Esophagus muscularis mucosa (tissue), 4 donors: ENCODE results near the gene ZNF576. TPM values are rescaled to one million over a fixed set of nuclear protein-coding genes. Genes with fewer than 3 reads are reported as not detected.

Experiments
- DNase-seq: peaks from one replicate; pipeline ENCODE4 v3.0.0-alpha.2; 2017; ENCODE audit errors: extremely low spot score
- H3K27ac ChIP-seq, 4 donors: fragments of 200-600 bp; sonication (generic); replicated peaks in 1 of 4; 1 replicate in 3 of 4; 2 replicates in 1 of 4; pipeline ENCODE4 v1.5.1; 2016 to 2019; ENCODE audit warnings: mild to moderate bottlenecking in 1 of 4
- H3K27me3 ChIP-seq, 4 donors: fragments of 200-600 bp; sonication (generic); one replicate each; pipeline versions ENCODE4 v1.5.1 to v1.6.0; 2016 to 2019
- H3K36me3 ChIP-seq, 4 donors: fragments of 200-600 bp; sonication (generic); one replicate each; pipeline ENCODE4 v1.5.1; 2016 to 2019
- H3K4me1 ChIP-seq, 4 donors: fragments of 200-600 bp; sonication (generic); one replicate each; pipeline ENCODE4 v1.5.1; 2016 to 2019
- H3K4me3 ChIP-seq, 4 donors: fragments of 200-600 bp; sonication (generic); 1 replicate in 2 of 4; 2 replicates in 2 of 4; pipeline ENCODE4 v1.5.1; 2016 to 2019; ENCODE audit warnings: mild to moderate bottlenecking in 4 of 4, moderate library complexity in 1 of 4
- H3K9me3 ChIP-seq, 4 donors: fragments of 200-600 bp; sonication (generic); 1 replicate in 3 of 4; 2 replicates in 1 of 4; pipeline ENCODE4 v1.5.1; 2016 to 2019
- CTCF ChIP-seq, 3 experiments: fragments of 200-600 bp in 2 of 3; fragments of 450-650 bp in 1 of 3; sonication (generic) in 2 of 3; IDR thresholded peaks; one replicate each; pipeline ENCODE4 v1.5.1; 2017 to 2019; ENCODE audit warnings: antibody characterized with exemption in 3 of 3, mild to moderate bottlenecking in 2 of 3, moderate library complexity in 1 of 3
- EP300 ChIP-seq: sonication (generic); formaldehyde crosslinking; IDR thresholded peaks from one replicate; pipeline ENCODE4 v1.6.1; 2017; ENCODE audit warnings: antibody characterized with exemption
- POLR2A ChIP-seq: fragments of 450-650 bp; IDR thresholded peaks from one replicate; pipeline ENCODE4 v1.6.1; 2017; ENCODE audit warnings: antibody characterized with exemption, moderate library complexity, mild to moderate bottlenecking, low read depth
- POLR2AphosphoS5 ChIP-seq, 2 donors: sonication (generic); formaldehyde crosslinking; IDR thresholded peaks; one replicate each; pipeline ENCODE4 v1.6.1; 2017; ENCODE audit warnings: antibody characterized with exemption in 2 of 2
- WGBS: methylation state at CpG from one replicate; pipeline ENCODE4 v1.1.5; 2018; 5-methylcytosine and 5-hydroxymethylcytosine counted together
- intact Hi-C: fragments of 100-400 bp; cut with DNase I; formaldehyde crosslinking; loops from one replicate; pipeline ENCODE4 v1.15.1; 2023
- total RNA-seq, 4 donors: library from RNA; depleted of rRNA; stranded (reverse); fragments of >200 nt; gene quantifications; one replicate each; pipeline versions ENCODE4 v1.1.0 to v1.2.1, GENCODE V29; 2016

Gene ZNF576
- total RNA-seq, 4 donors from 2014 or later: 10.0 to 18.6 (median 16.6) TPM

GRCh38 chr19:43552616-43553015, 43.8 kb upstream of the ZNF576 start:
- intact Hi-C loops: no loop called here
- Histone ChIP-seq H3K36me3 (peaks cover 36 to 80% (median 71%) of the 10 kb centered on the region in 4 donors), H3K27me3 (no peaks in the 10 kb centered on the region), H3K27ac (no peak overlapping the region), H3K4me1 (no peaks in the 10 kb centered on the region), H3K4me3 (no peak overlapping the region), H3K9me3 (no peaks in the 10 kb centered on the region)
- no peak for DNase-seq
- 56% methylated on average over 3 of the region's 3 CpGs for WGBS
- no peak for TF ChIP-seq CTCF (IDR thresholded peaks at IDR 0.05)
- TF ChIP-seq POLR2AphosphoS5 (IDR thresholded peaks at IDR 0.05): no peak
- no peak for TF ChIP-seq EP300
- TF ChIP-seq POLR2A: no peak

GRCh38 chr19:43553656-43554055, 42.7 kb upstream of the ZNF576 start:
- intact Hi-C loops: no loop called here
- H3K4me3 ChIP-seq: no peak overlapping the region
- no peaks in the 10 kb centered on the region for H3K4me1 ChIP-seq
- no peak overlapping the region for H3K27ac ChIP-seq
- DNase-seq: no peak
- H3K9me3 ChIP-seq: no peaks in the 10 kb centered on the region
- no peaks in the 10 kb centered on the region for H3K27me3 ChIP-seq
- H3K36me3 ChIP-seq: peaks cover 36 to 85% (median 76%) of the 10 kb centered on the region in 4 donors
- 62% methylated on average over 4 of the region's 4 CpGs for WGBS
- no peak for TF ChIP-seq POLR2AphosphoS5 (IDR thresholded peaks at IDR 0.05)
- no peak for TF ChIP-seq CTCF (IDR thresholded peaks at IDR 0.05)
- TF ChIP-seq EP300: no peak

GRCh38 chr19:43554317-43554895, 42.0 kb upstream of the ZNF576 start:
- no peak for DNase-seq
- Histone ChIP-seq H3K9me3 (no peaks in the 10 kb centered on the region), H3K36me3 (peaks cover 36 to 87% (median 73%) of the 10 kb centered on the region in 4 donors), H3K27me3 (no peaks in the 10 kb centered on the region), H3K4me3 (no peak overlapping the region), H3K4me1 (no peaks in the 10 kb centered on the region), H3K27ac (no peak overlapping the region)
- no peak for TF ChIP-seq EP300
- no peak for TF ChIP-seq POLR2A
- no peak for TF ChIP-seq CTCF (IDR thresholded peaks at IDR 0.05)
- TF ChIP-seq POLR2AphosphoS5 (IDR thresholded peaks at IDR 0.05): no peak
- intact Hi-C loops: no loop called here
- 86% methylated on average over 15 of the region's 15 CpGs for WGBS

- Histone ChIP-seq H3K27ac (no peak overlapping the region), H3K4me3 (no peak overlapping the region), H3K9me3 (no peaks in the 10 kb centered on the region), H3K36me3 (peaks cover 36 to 88% (median 71%) of the 10 kb centered on the region in 4 donors), H3K4me1 (no peaks in the 10 kb centered on the region), H3K27me3 (no peaks in the 10 kb centered on the region)
- no peak for DNase-seq
- intact Hi-C loops: no loop called here
- WGBS: 40% methylated on average over 8 of the region's 8 CpGs
- no peak for TF ChIP-seq POLR2A
- TF ChIP-seq EP300: no peak
- peak; percentile 41 to 53 (median 46) for TF ChIP-seq CTCF (IDR thresholded peaks at IDR 0.05)
- TF ChIP-seq POLR2AphosphoS5 (IDR thresholded peaks at IDR 0.05): no peak
Observed at GRCh38 chr19:43555185-43555770, 41.1 kb upstream of the ZNF576 start.

GRCh38 chr19:43560687-43561086, 35.7 kb upstream of the ZNF576 start:
- Histone ChIP-seq H3K9me3 (no peaks in the 10 kb centered on the region), H3K27ac (no peak overlapping the region), H3K27me3 (no peaks in the 10 kb centered on the region), H3K4me3 (no peak overlapping the region), H3K36me3 (peaks cover 5 to 53% (median 42%) of the 10 kb centered on the region in 4 donors), H3K4me1 (peaks cover 17 to 30% (median 19%) of the 10 kb centered on the region in 4 donors)
- no peak for TF ChIP-seq POLR2A
- TF ChIP-seq EP300: no peak
- TF ChIP-seq POLR2AphosphoS5 (IDR thresholded peaks at IDR 0.05): no peak
- TF ChIP-seq CTCF (IDR thresholded peaks at IDR 0.05): no peak
- DNase-seq: no peak
- 83% methylated on average over 5 of the region's 6 CpGs for WGBS
- intact Hi-C loops: no loop called here
